KMS-11 (cell line): Measurements from ENCODE around the gene GRK4.

ENCODE experiments used
- H2AFZ ChIP-seq: fragments of 200-600 bp; sonication (generic); 2 replicates; pipeline ENCODE4 v1.6.1; 2016; ENCODE audit warnings: antibody characterized with exemption, mixed run types, low read depth
- H3K27ac ChIP-seq: fragments of 200-600 bp; sonication (generic); 2 replicates; pipeline ENCODE4 v1.6.1; 2016; ENCODE audit warnings: mild to moderate bottlenecking, mixed run types
- H3K27me3 ChIP-seq: fragments of 200-600 bp; sonication (generic); 2 replicates; pipeline ENCODE4 v1.6.1; 2017; ENCODE audit warnings: mild to moderate bottlenecking, low read depth, mixed run types, moderate library complexity; ENCODE audit not compliant: insufficient read depth
- H3K36me3 ChIP-seq: fragments of 200-600 bp; sonication (generic); 2 replicates; pipeline ENCODE4 v1.6.1; 2017; ENCODE audit warnings: mild to moderate bottlenecking, mixed run types; ENCODE audit not compliant: insufficient read depth
- H3K4me1 ChIP-seq: fragments of 200-600 bp; sonication (generic); 2 replicates; pipeline ENCODE4 v1.6.1; 2016; ENCODE audit warnings: mild to moderate bottlenecking, low read depth, mixed run types; ENCODE audit not compliant: poor library complexity, severe bottlenecking
- H3K4me2 ChIP-seq: fragments of 200-600 bp; sonication (generic); 2 replicates; pipeline ENCODE4 v1.7.0; 2016; ENCODE audit warnings: mild to moderate bottlenecking, mixed run types
- H3K4me3 ChIP-seq: fragments of 200-600 bp; sonication (generic); IDR thresholded peaks from 2 replicates; pipeline ENCODE4 v1.6.1; 2017; ENCODE audit warnings: low read depth, low read length, mixed read lengths; ENCODE audit not compliant: insufficient read depth
- H3K79me2 ChIP-seq: fragments of 200-600 bp; sonication (generic); 2 replicates; pipeline ENCODE4 v1.6.1; 2016; ENCODE audit warnings: low read depth, mixed run types; ENCODE audit not compliant: insufficient read depth
- H3K9ac ChIP-seq: fragments of 200-600 bp; sonication (generic); 2 replicates; pipeline ENCODE4 v1.6.1; 2016; ENCODE audit warnings: mild to moderate bottlenecking, mixed run types
- H4K20me1 ChIP-seq: fragments of 200-600 bp; sonication (generic); 2 replicates; pipeline ENCODE4 v1.6.1; 2016; ENCODE audit warnings: mild to moderate bottlenecking, mixed run types; ENCODE audit not compliant: insufficient read depth
- TF ChIP-seq, protein P1 (sequence below): fragments of 200-600 bp; sonication (generic); conservative IDR thresholded peaks from 2 replicates; pipeline ENCODE4 v1.6.1; 2017; ENCODE audit warnings: low read depth, mild to moderate bottlenecking, antibody characterized with exemption, low read length, moderate library complexity, mixed read lengths

Gene GRK4

DNA sequence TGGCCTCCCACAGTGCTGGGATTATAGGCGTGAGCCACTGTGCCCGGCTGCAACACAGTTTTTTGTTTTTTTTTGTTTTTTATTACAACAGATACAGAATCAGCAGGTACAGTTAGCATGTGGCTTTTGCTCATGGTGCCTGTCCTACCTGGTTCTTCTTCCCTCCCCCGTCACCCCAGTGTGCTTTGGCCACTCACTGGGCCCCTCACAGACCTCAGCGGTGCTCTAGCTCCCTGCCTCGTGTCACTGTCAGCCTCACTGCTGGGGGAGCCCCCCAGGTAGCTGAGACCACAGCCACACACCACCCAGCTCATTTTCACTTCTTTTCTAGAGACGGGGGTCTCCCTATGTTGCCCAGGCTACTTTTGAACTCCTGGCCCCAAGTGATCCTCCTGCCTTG, 72.3 kb downstream of the GRK4 start:
- Histone ChIP-seq H4K20me1 (no peaks in the 10 kb centered on the region), H3K4me1 (no peaks in the 10 kb centered on the region), H3K9ac (no peak overlapping the region), H3K27ac (no peak overlapping the region), H3K4me2 (no peak overlapping the region), H3K36me3 (no peaks in the 10 kb centered on the region), H3K79me2 (no peaks in the 10 kb centered on the region), H3K27me3 (no peaks in the 10 kb centered on the region), H2AFZ (no peak overlapping the region), H3K4me3 (no peak overlapping the region)
- TF ChIP-seq, protein P1, sequence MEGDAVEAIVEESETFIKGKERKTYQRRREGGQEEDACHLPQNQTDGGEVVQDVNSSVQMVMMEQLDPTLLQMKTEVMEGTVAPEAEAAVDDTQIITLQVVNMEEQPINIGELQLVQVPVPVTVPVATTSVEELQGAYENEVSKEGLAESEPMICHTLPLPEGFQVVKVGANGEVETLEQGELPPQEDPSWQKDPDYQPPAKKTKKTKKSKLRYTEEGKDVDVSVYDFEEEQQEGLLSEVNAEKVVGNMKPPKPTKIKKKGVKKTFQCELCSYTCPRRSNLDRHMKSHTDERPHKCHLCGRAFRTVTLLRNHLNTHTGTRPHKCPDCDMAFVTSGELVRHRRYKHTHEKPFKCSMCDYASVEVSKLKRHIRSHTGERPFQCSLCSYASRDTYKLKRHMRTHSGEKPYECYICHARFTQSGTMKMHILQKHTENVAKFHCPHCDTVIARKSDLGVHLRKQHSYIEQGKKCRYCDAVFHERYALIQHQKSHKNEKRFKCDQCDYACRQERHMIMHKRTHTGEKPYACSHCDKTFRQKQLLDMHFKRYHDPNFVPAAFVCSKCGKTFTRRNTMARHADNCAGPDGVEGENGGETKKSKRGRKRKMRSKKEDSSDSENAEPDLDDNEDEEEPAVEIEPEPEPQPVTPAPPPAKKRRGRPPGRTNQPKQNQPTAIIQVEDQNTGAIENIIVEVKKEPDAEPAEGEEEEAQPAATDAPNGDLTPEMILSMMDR: no peak

DNA sequence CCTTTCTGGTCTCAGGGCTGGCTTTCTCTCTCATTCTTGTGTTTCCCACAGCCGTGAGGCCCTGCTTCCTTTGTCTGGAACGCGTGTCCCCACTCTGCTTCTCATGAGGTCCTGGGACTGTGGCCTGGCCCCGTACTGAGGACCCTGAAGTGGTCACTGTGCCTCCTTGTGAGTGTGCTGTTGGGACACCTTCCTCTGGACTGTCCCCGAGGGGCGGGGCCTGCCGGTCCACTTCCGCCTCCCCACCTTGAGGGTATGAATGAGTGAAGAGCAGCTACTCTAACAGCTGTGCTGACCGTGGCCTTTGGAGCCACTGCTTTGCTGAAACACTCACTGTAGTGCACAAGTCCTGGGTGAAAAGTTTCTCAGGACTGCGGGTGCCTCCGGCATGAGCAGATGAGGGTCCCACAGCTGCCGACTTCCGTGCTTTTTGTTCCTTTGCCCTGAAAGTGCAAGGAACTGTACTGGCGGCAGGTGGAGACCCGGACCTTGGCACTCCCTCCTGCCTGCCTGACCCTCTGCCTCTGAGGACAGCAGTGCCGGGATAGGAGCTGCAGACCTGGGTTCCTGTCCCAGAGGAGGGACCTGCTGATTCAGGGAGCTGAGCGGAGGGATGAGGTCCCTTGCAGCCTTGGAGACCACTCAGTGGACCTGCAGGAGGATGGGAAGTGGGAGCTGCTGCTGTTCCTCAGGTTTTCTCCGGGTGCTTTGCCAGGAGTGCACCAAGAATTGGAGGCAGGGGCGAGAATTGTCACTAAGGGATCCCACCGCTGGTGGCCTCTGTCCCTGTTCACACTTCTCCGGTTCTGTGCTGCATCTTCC, 73.0 kb downstream of the GRK4 start:
- Histone ChIP-seq H3K4me1 (no peaks in the 10 kb centered on the region), H3K9ac (no peak overlapping the region), H3K27me3 (no peaks in the 10 kb centered on the region), H2AFZ (no peak overlapping the region), H4K20me1 (no peaks in the 10 kb centered on the region), H3K79me2 (no peaks in the 10 kb centered on the region), H3K4me3 (no peak overlapping the region), H3K36me3 (no peaks in the 10 kb centered on the region), H3K4me2 (no peak overlapping the region), H3K27ac (no peak overlapping the region)
- TF ChIP-seq, protein P1: no peak

DNA sequence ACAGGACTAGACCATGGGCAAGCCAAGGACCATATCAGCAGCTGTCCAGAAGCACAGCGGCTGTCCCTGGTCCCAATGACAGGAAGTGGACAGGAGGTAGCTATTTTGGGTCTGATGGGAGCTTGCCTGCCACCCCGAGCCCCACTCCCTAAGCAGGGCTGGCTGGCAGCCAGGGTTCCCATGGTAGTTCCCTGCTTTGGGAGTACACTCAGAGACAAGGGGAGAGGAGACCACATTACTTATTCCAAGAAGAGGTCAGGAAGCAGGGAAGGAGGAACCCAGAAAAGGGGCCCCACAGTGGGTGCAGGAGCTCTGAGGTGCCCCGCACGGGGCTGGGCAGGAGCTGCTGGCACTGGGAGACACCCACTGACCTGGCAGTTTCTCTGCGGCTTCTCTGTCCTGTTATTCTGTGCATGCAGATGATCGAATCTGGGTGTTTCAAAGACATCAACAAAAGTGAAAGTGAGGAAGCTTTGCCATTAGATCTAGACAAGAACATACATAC, 74.6 kb downstream of the GRK4 start:
- Histone ChIP-seq H3K9ac (no peak overlapping the region), H3K4me3 (no peak overlapping the region), H2AFZ (no peak overlapping the region), H3K4me1 (no peaks in the 10 kb centered on the region), H3K4me2 (no peak overlapping the region), H3K27me3 (peaks cover 7% of the 10 kb centered on the region; the same call in 1 of the 2 replicates), H3K36me3 (no peaks in the 10 kb centered on the region), H3K79me2 (no peaks in the 10 kb centered on the region), H4K20me1 (no peaks in the 10 kb centered on the region), H3K27ac (no peak overlapping the region)
- TF ChIP-seq, protein P1: no peak

DNA sequence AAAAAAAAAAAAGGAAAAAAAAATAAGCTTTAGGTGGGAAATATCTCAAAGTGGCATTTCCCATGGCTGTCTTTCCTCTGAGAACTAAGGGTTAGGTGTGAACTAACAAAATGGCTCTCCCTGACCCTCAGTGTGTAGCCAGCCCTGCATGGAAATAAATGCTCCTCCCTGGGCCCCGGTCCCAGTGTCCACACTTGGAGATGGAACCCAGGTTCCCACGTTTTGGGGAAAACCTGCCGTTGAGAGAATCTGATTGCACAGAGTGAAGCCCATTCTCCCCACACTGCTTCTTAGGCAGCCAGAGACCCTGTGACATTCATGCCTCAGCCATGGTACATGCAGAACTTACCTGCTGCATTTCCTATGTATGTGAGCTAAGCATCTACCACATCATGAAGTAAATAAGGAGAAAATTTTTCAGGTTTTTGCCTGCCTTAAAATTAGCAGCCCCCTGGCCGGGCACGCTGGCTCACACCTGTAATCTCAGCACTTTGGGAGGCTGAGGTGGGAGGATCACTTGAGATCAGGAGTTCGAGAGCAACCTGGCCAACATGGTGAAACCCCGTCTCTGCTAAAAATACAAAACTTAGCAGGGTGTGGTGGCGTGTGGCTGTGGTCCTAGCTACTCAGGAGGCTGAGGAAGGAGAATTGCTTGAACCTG, 76.5 kb downstream of the GRK4 start:
- no peak overlapping the region for H3K4me2 ChIP-seq
- H3K79me2 ChIP-seq: no peaks in the 10 kb centered on the region
- H4K20me1 ChIP-seq: no peaks in the 10 kb centered on the region
- TF ChIP-seq, protein P1: no peak
- no peak overlapping the region for H2AFZ ChIP-seq
- no peak overlapping the region for H3K4me3 ChIP-seq
- H3K4me1 ChIP-seq: no peaks in the 10 kb centered on the region
- H3K36me3 ChIP-seq: no peaks in the 10 kb centered on the region
- no peak overlapping the region for H3K27ac ChIP-seq
- H3K27me3 ChIP-seq: peaks cover 18% of the 10 kb centered on the region; the same call in 1 of the 2 replicates
- no peak overlapping the region for H3K9ac ChIP-seq
